ENCODE measurements around the gene NKAIN2.

GRCh38 chr6:124233221-124233620 lies 429.6 kb downstream of the NKAIN2 start:
- TF ChIP-seq PBX3 (IDR thresholded peaks at IDR 0.05) (no peak), USF2 (IDR thresholded peaks at IDR 0.05; ENCODE audit: borderline replicate concordance, low read depth, low read length) (no peak)

All from SK-N-SH (cell line).